Effector CD4-positive, alpha-beta T cell (primary cell): ENCODE measurements around the gene PUSL1.

Source experiments
- DNase-seq: peaks from one replicate; pipeline ENCODE4 v3.0.0-alpha.2; 2020

PUSL1 gene

GRCh38 chr1:1295154-1295923, 13.1 kb upstream of the PUSL1 start:
- DNase-seq: no peak

DNA sequence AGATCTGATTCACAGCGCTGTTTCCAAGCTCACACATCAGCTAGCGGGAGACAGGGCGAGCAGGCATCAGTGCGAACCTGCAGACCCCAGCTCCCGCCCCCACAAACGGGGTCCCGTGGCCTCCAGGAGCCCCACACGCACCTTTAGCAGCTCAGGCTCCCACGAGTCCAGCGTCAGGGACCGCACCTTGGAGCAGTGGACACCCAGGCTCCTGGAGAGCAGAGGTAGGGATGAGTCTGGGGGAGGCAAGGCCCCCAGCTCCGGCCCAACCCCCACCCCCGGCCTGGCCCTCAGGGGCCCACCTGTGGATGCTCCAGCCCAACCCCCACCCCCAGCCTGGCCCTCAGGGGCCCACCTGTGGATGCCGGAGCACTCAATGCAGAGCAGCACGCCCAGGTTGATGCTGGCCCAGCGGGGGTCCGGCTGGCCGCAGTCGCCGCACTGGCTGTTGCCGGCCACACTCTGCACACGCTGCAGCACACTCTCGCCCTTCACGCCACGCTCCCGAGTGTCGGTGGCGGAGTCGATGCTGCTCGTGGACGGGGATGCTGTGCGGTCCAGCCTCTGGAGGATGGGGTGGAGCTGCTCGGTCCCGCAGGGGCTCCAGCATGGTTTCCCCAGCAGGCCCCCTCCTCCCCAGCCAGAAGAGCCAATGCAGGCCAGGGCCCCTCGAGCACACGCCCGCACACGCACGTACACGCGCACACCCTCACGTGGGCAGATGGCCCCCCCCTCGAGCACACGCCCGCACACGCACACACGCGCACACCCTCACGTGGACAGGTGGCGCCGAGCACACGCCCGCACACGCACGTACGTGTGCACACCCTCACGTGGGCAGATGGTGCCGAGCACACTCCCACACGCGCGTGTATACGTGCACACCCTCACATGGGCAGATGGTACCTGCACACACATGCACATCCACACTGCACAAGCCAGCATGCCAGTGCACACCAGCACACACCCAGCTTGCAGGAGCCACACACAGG, 12.0 kb upstream of the PUSL1 start:
- no peak for DNase-seq

DNA sequence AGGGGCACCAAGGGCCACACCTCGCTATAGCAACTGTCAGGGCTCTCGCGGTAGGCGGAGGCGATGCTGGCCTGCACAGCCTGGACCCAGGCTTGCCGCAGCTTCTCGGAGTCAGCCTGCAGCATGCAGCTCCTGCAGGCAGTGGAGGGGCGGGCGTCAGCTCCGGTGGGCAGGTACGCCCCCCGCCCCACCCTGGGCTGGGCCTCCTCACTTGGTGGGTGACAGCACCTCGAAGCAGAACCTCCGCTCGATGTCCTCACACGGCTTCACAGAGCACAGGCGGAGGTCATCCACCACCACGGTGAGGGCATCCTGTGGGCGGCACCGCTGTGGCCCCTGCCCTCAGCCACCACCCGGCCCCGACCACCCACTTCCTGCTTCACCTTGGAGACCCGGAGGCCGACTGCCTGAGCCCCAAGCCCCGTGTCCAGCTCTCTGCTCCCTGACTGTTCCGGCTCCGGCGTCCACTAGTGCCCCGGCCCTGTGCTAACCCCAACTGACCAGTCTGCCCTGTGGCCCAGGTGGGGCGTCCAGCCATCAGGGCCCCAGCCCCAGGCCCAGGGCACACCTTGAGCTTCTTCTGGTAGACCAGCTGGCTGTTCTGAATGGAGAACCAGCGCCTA, 10.5 kb upstream of the PUSL1 start:
- no peak for DNase-seq

GRCh38 chr1:1298861-1299685, 9.3 kb upstream of the PUSL1 start:
- DNase-seq: no peak

- DNase-seq: no peak
These were observed 8.6 kb upstream of the PUSL1 start for GRCh38 chr1:1299686-1300351.

GRCh38 chr1:1300352-1300739, 8.1 kb upstream of the PUSL1 start:
- no peak for DNase-seq

DNA sequence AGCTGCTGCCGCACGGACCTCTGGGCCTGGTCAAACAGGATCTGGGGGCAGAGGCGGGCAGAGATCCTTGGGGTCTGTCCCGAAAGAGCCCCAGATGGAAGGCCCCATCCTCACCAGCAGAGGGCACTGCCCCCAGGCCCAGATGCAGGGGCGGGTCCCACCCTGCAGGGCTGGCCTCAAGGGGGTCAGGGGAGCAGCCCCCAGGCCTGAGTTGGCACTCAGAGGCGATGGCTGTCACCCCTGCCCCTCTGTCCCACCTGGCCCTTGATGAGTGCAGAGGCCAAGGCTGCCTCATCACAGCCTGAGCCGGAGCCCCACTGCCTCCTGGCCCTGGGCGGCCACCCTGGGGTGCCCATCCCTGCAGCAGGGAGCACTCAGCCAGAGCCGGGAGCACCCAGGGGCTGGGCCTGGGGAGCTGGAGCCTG, 6.4 kb upstream of the PUSL1 start:
- no peak for DNase-seq

DNA sequence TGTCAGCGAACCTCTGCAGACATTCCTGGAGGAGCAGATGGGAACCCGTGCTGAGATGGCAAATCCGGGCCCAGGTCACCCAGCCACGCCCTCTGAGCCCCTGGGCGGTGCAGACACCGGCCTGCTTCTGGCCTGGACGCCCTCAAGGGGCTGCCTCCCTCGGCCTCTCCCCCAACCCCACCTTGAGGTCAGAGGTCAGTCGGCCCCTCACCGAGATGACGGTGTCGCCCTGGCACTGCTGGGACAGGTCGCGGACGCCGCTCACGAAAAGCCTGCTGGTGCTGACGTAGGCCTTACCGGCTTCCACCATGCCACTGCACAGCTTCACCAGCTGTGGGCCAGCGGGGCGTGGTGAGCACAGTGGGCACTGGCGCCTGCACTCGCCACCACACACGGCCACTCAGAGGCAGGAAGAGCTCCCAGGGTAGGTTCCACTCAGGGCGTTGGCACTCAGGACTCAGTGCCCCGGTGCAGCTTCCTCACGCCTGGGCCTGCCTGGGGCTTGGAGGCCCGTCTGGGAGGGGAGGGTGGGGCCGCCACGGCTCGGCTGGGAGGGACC, 5.4 kb upstream of the PUSL1 start:
- DNase-seq: no peak

DNA sequence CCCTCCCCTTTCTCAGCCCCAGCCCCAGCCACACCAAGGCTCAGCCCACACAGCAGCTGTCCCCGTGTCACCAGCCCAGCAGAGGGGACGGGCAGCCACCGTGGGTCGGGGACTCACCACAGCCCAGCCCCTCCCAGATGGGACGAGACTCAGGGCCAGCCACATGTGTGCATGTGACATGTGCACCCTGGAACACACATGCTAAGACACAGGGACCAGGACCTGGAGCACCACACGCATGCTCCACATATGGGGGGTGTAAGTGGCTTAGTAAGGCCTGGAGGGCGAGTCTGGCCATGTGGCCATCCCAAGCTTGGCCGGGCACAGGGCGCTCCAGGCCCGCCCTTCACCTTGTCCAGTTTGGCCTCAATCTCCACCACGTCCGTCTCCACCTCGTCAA, 4.7 kb upstream of the PUSL1 start:
- no peak for DNase-seq

GRCh38 chr1:1304331-1305299, 3.8 kb upstream of the PUSL1 start:
- DNase-seq: no peak

- DNase-seq: peak; percentile 54
These were observed 2.9 kb upstream of the PUSL1 start for GRCh38 chr1:1305300-1306069.

DNA sequence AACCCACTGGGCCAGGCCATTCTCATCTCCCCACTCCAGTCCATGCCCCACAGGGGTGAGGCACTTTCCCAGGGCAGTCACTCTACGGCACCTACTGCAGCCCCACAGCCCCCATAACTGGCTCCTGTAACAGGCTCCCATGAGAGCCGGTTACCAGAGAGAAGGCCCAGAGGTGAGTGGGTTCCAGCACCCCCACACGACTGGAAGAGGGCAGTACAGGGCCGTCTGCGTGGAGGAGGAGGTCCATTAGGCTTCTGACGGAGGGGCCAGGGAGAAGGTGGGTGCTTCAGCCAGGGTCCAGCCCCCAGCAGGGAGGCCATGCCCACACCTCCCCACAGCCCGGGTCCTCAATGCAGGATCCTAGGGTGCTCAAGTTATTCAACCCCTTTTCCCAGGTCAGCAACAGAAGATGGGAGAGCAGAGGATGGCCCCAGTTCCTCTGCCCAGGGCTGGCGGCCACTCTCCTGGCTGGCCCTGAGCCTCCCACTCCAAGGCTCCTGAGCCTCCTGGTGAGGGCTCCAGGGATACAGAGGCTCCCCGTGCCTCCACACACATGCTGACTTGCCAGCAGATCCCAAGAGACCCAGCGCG, 2.2 kb upstream of the PUSL1 start:
- no peak for DNase-seq

DNA sequence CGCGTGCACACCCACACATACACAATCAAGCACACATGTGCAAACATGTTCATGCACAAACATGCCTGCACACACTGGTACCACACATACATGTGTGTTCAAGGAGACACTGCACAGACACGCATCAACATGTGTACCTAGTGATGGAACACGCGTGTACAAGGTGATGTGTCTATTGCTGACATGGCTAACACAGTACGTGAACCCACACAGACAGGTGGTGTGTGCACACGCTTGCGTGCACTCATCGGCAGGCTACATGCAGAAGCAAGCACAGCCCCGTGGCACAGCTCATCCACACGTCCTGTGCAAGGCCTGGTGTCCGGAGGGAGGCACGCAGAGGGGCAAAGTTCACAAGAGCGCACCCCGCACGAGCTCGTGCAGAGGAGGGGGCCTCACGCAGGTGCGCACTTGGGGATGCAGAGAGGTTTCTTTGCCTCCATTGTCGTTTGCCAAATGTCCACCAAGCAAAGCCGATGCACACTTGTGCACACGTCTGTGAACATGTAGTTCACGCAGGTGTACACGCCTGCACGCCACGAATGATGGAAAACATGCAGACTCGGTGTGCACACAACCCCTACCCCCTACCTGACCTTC, 1.6 kb upstream of the PUSL1 start:
- DNase-seq: no peak

- peak; percentile 21 for DNase-seq
These were observed 1.0 kb upstream of the PUSL1 start for GRCh38 chr1:1307261-1307922.

DNA sequence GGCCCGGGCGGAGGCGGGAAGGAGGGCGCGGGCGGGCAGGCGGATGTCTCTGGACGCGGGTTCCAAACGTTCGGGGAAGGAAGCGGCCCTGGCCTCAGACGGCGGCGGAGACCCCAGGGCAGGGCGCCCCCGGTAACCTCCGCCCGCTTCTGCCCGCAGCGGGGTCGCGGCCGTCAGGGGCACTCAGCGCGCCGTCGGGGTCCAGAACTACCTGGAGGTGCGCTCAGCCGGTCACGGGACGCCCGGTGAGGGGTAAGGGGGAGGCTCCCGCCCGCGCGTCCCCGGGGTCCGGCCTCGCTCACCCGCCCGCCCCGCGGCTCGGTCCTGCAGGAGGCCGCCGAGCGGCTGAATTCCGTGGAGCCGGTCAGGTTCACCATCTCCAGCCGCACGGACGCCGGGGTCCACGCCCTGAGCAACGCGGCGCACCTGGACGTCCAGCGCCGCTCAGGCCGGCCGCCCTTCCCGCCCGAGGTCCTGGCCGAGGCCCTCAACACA, 406 bp downstream of the PUSL1 start:
- DNase-seq: no peak

GRCh38 chr1:1309251-1310108, 1.1 kb downstream of the PUSL1 start:
- no peak for DNase-seq

DNA sequence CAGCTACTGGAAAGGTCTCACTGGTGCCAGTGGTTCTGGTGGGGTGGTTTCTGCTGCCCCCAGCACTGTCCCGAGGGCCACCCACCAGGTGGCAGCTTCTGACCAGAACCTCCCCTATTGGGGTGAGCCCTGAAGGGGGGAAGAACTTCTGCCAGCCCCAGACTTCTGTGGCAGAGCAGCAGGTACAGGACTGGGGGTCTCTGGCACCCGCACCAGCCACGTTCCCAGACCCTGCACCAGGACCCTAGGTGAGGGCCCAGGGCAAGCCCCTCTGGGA, 1.6 kb downstream of the PUSL1 start:
- no peak for DNase-seq
